IMR-90 (cell line): ENCODE measurements around the gene PHF21A. TPM values are rescaled to one million over a fixed set of nuclear protein-coding genes. Genes with fewer than 3 reads are reported as not detected.

ENCODE experiments used
- ATAC-seq: fragments of 200-7000 bp; cut with Tn5 transposase; 2 replicates; pipeline ENCODE4 v1.9.1; 2020; ENCODE audit warnings: low read depth, mild to moderate bottlenecking, moderate library complexity
- BruUV-seq: library from RNA; stranded (reverse); fragments of 400-500 nt; replicated peaks from 2 replicates; lab custom pipeline; 2021; lab: Mats Ljungman, UMichigan
- CTCF ChIA-PET: fragments of 300-600 bp; formaldehyde crosslinking; extraction: SDS; loops from one replicate; lab custom pipeline; 2021; ENCODE audit warnings: antibody characterized with exemption; lab: Yijun Ruan, JAX
- POLR2A ChIA-PET: fragments of 300-600 bp; sonication (Branson Sonifier 250); formaldehyde crosslinking; loops from one replicate; lab custom pipeline; 2022; ENCODE audit warnings: antibody characterized with exemption; ENCODE audit not compliant: unreplicated experiment; lab: Charles Lee
- DNase-seq: peaks from one replicate; pipeline ENCODE4 v3.0.0; 2013
- H2AFZ ChIP-seq: replicated peaks from 2 replicates; pipeline ENCODE3; 2013; ENCODE audit warnings: low read length, mild to moderate bottlenecking; ENCODE audit not compliant: poor library complexity
- H2AK5ac ChIP-seq: 2 replicates; pipeline ENCODE4 v1.6.1; 2013; ENCODE audit warnings: low read depth, low read length, inconsistent platforms
- H2AK9ac ChIP-seq: replicated peaks from 2 replicates; pipeline ENCODE3; 2013; ENCODE audit warnings: mild to moderate bottlenecking, low read depth, low read length, moderate library complexity; ENCODE audit not compliant: poor library complexity
- H2BK120ac ChIP-seq: 2 replicates; pipeline ENCODE4 v1.6.1; 2013; ENCODE audit warnings: low read depth, low read length, inconsistent platforms
- H2BK15ac ChIP-seq: 3 replicates; pipeline ENCODE4 v1.6.1; 2013; ENCODE audit warnings: low read depth, low read length, inconsistent platforms
- H2BK20ac ChIP-seq: 2 replicates; pipeline ENCODE4 v1.6.1; 2013; ENCODE audit warnings: low read depth, mild to moderate bottlenecking, inconsistent platforms, low read length, moderate library complexity
- H2BK5ac ChIP-seq: 2 replicates; pipeline ENCODE4 v1.6.1; 2013; ENCODE audit warnings: mild to moderate bottlenecking, low read depth, low read length, inconsistent platforms; ENCODE audit not compliant: poor library complexity, severe bottlenecking
- H3K14ac ChIP-seq: replicated peaks from 2 replicates; pipeline ENCODE4 v1.6.1; 2013; ENCODE audit warnings: low read depth, low read length, inconsistent platforms
- H3K18ac ChIP-seq: 2 replicates; pipeline ENCODE4 v1.6.1; 2013; ENCODE audit warnings: low read depth, low read length, control low read depth
- H3K23ac ChIP-seq: 2 replicates; pipeline ENCODE4 v1.6.1; 2013; ENCODE audit warnings: low read depth, low read length, inconsistent platforms
- H3K27ac ChIP-seq: 2 replicates; pipeline ENCODE4 v1.5.1; 2013; ENCODE audit warnings: mild to moderate bottlenecking, control low read depth, low read length; ENCODE audit not compliant: insufficient read depth
- H3K27me3 ChIP-seq: 2 replicates; pipeline ENCODE4 v1.6.1; 2013; ENCODE audit warnings: low read length; ENCODE audit not compliant: control insufficient read depth, insufficient read depth
- H3K36me3 ChIP-seq: 2 replicates; pipeline ENCODE4 v1.6.1; 2013; ENCODE audit warnings: low read length, mixed read lengths; ENCODE audit not compliant: control insufficient read depth, insufficient read depth
- H3K4ac ChIP-seq: 2 replicates; pipeline ENCODE4 v1.6.1; 2013; ENCODE audit warnings: low read depth, low read length, inconsistent platforms
- H3K4me1 ChIP-seq: 2 replicates; pipeline ENCODE4 v1.6.1; 2013; ENCODE audit warnings: low read length, mixed read lengths; ENCODE audit not compliant: control insufficient read depth, insufficient read depth
- H3K4me2 ChIP-seq: 2 replicates; pipeline ENCODE4 v1.6.1; 2013; ENCODE audit warnings: low read depth, mild to moderate bottlenecking, control low read depth, low read length, moderate library complexity
- H3K4me3 ChIP-seq: 2 replicates; pipeline ENCODE4 v1.5.1; 2013; ENCODE audit warnings: low read depth, mild to moderate bottlenecking, control low read depth, low read length, moderate library complexity; ENCODE audit not compliant: insufficient read depth
- H3K56ac ChIP-seq: 2 replicates; pipeline ENCODE4 v1.6.1; 2013; ENCODE audit warnings: low read length, inconsistent platforms; ENCODE audit not compliant: insufficient read depth; ENCODE audit errors: extremely low read depth
- H3K79me1 ChIP-seq, 2 experiments: 2 replicates each; pipeline ENCODE4 v1.6.1; 2013; ENCODE audit warnings: low read length in 2 of 2, inconsistent platforms in 1 of 2, low read depth in 1 of 2
- H3K9ac ChIP-seq: 2 replicates; pipeline ENCODE4 v1.6.1; 2013; ENCODE audit warnings: low read depth, low read length, control low read depth
- H3K9me1 ChIP-seq: 2 replicates; pipeline ENCODE4 v1.6.1; 2013; ENCODE audit warnings: low read length, inconsistent platforms; ENCODE audit not compliant: insufficient read depth
- H3K9me3 ChIP-seq: 2 replicates; pipeline ENCODE4 v1.6.1; 2013; ENCODE audit warnings: low read length; ENCODE audit not compliant: control insufficient read depth, insufficient read depth
- H4K20me1 ChIP-seq: 2 replicates; pipeline ENCODE4 v1.6.1; 2013; ENCODE audit warnings: low read length, inconsistent platforms; ENCODE audit not compliant: insufficient read depth
- H4K5ac ChIP-seq: 2 replicates; pipeline ENCODE4 v1.6.1; 2013; ENCODE audit warnings: mild to moderate bottlenecking, low read depth, low read length, control low read depth
- H4K8ac ChIP-seq, 2 experiments: 2 replicates each; pipeline ENCODE4 v1.6.1; 2013; ENCODE audit warnings: low read depth in 2 of 2, low read length in 2 of 2, control low read depth in 1 of 2, inconsistent platforms in 1 of 2
- H4K91ac ChIP-seq: 2 replicates; pipeline ENCODE4 v1.6.1; 2013; ENCODE audit warnings: low read depth, low read length, inconsistent platforms; ENCODE audit not compliant: insufficient read depth
- BHLHE40 ChIP-seq: fragments of 150-350 bp; IDR thresholded peaks from 2 replicates; pipeline ENCODE4 v1.6.1; 2016; ENCODE audit warnings: mild to moderate bottlenecking, low read depth, low read length
- CEBPB ChIP-seq: IDR thresholded peaks from 2 replicates; pipeline ENCODE4 v1.6.1; 2012; ENCODE audit warnings: low read depth, low read length, improper control_type of control experiment
- CHD1 ChIP-seq: IDR thresholded peaks from 2 replicates; pipeline ENCODE4 v1.6.1; 2012; ENCODE audit warnings: low read depth, low read length, improper control_type of control experiment
- CTCF ChIP-seq: conservative IDR thresholded peaks from 2 replicates; pipeline ENCODE4 v1.5.1; 2012; ENCODE audit warnings: mild to moderate bottlenecking, low read depth, low read length, improper control_type of control experiment
- FOS ChIP-seq: fragments of 150-350 bp; IDR thresholded peaks from 2 replicates; pipeline ENCODE4 v1.6.1; 2016; ENCODE audit warnings: low read depth, low read length
- MAFK ChIP-seq: IDR thresholded peaks from 2 replicates; pipeline ENCODE4 v1.6.1; 2012; ENCODE audit warnings: low read depth, low read length, improper control_type of control experiment
- MAZ ChIP-seq: IDR thresholded peaks from 2 replicates; pipeline ENCODE4 v1.6.1; 2012; ENCODE audit warnings: low read depth, mild to moderate bottlenecking, low read length, improper control_type of control experiment, moderate library complexity, borderline replicate concordance
- MXI1 ChIP-seq: IDR thresholded peaks from 2 replicates; pipeline ENCODE4 v1.6.1; 2012; ENCODE audit warnings: low read depth, mild to moderate bottlenecking, low read length, moderate library complexity, borderline replicate concordance
- NFE2L2 ChIP-seq: fragments of 150-350 bp; IDR thresholded peaks from 2 replicates; pipeline ENCODE4 v1.6.1; 2016; ENCODE audit warnings: low read depth, mild to moderate bottlenecking, low read length
- POLR2A ChIP-seq: IDR thresholded peaks from 2 replicates; pipeline ENCODE4 v1.6.1; 2012; ENCODE audit warnings: mild to moderate bottlenecking, low read depth, low read length
- RAD21 ChIP-seq: IDR thresholded peaks from 2 replicates; pipeline ENCODE4 v1.6.1; 2012; ENCODE audit warnings: low read length, improper control_type of control experiment
- RCOR1 ChIP-seq: IDR thresholded peaks from 2 replicates; pipeline ENCODE4 v1.6.1; 2012; ENCODE audit warnings: mild to moderate bottlenecking, low read length, improper control_type of control experiment; ENCODE audit not compliant: insufficient replicate concordance
- RFX5 ChIP-seq: IDR thresholded peaks from 2 replicates; pipeline ENCODE4 v1.8.0; 2012; ENCODE audit warnings: low read depth, mild to moderate bottlenecking, low read length, moderate library complexity
- SMC3 ChIP-seq: fragments of 150-350 bp; IDR thresholded peaks from 2 replicates; pipeline ENCODE4 v1.6.1; 2016; ENCODE audit warnings: low read depth, mild to moderate bottlenecking, antibody characterized with exemption, low read length, moderate library complexity
- WGBS, 2 experiments: methylation state at CpG; one replicate each; pipeline versions ENCODE4 v1.1.5 to v1.1.7; 2013; ENCODE audit warnings: missing lambda C conversion rate in 2 of 2; ENCODE audit not compliant: insufficient read length in 1 of 2; ENCODE audit errors: extremely low coverage in 2 of 2; 5-methylcytosine and 5-hydroxymethylcytosine counted together
- dilution Hi-C: fragments of 300-500 bp; cut with HindIII; formaldehyde crosslinking; loops from one replicate; pipeline ENCODE4 v1.14.3; 2018; ENCODE audit warnings: low sequenced_read_pairs; ENCODE audit not compliant: unreplicated experiment
- in situ Hi-C: fragments of 300-500 bp; cut with MboI; formaldehyde crosslinking; loops from 3 replicates; pipeline ENCODE4 v1.14.3; 2019; ENCODE audit warnings: low sequenced_read_pairs, inconsistent platforms, mixed read lengths
- intact Hi-C: fragments of 100-400 bp; cut with micrococcal nuclease; formaldehyde crosslinking; loops from 2 replicates; pipeline ENCODE4 v1.10.0; 2022
- polyA plus RNA-seq, 3 experiments: library from polyadenylated mRNA; depleted of rRNA; stranded (reverse); fragments of >200 nt; gene quantifications; 2 replicates each; pipeline ENCODE4 v1.2.3, GENCODE V29; 2012; ENCODE audit warnings: low replicate concordance in 1 of 3
- total RNA-seq: library from RNA; depleted of rRNA; stranded (reverse); fragments of >200 nt; gene quantifications from 2 replicates; pipeline ENCODE4 v1.2.3, GENCODE V29; 2012
- TF ChIP-seq, protein P1 (sequence below): fragments of 150-350 bp; IDR thresholded peaks from 2 replicates; pipeline ENCODE4 v1.6.1; 2017; ENCODE audit warnings: mild to moderate bottlenecking, antibody characterized with exemption, low read length, low read depth
- TF ChIP-seq, protein P2 (sequence below): fragments of 150-350 bp; IDR thresholded peaks from 2 replicates; pipeline ENCODE4 v1.6.1; 2016; ENCODE audit warnings: low read depth, mild to moderate bottlenecking, low read length, moderate library complexity, borderline replicate concordance

The PHF21A gene
- total and polyA plus RNA-seq, 2 of the 4 experiments (the other 2 are of a cell fraction) = 9.0 to 20.6 TPM

- no peaks in the 10 kb centered on the region for H3K4me1 ChIP-seq
- H2BK15ac ChIP-seq = no peak overlapping the region
- H3K79me1 ChIP-seq = no peaks in the 10 kb centered on the region
- BruUV-seq = no TSS peak
- in situ Hi-C loops (no loop called here), intact Hi-C loops (no loop called here), dilution Hi-C loops (no loop called here)
- no peak overlapping the region for H3K4me3 ChIP-seq
- H3K27ac ChIP-seq = no peak overlapping the region
- H2AK5ac ChIP-seq = no peak overlapping the region
- no peak overlapping the region for H2BK5ac ChIP-seq
- ChIA-PET POLR2A (no interaction called here), CTCF (no interaction called here)
- H4K5ac ChIP-seq = no peak overlapping the region
- no peak overlapping the region for H3K9ac ChIP-seq
- H4K91ac ChIP-seq = no peak overlapping the region
- H3K4me2 ChIP-seq = no peak overlapping the region
- no peaks in the 10 kb centered on the region for H3K9me3 ChIP-seq
- TF ChIP-seq, protein P1, sequence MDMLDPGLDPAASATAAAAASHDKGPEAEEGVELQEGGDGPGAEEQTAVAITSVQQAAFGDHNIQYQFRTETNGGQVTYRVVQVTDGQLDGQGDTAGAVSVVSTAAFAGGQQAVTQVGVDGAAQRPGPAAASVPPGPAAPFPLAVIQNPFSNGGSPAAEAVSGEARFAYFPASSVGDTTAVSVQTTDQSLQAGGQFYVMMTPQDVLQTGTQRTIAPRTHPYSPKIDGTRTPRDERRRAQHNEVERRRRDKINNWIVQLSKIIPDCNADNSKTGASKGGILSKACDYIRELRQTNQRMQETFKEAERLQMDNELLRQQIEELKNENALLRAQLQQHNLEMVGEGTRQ = no peak
- no peak for TF ChIP-seq CTCF
- TF ChIP-seq NFE2L2 = no peak
- no peak for TF ChIP-seq CHD1
- TF ChIP-seq POLR2A = no peak
- TF ChIP-seq FOS = no peak
- TF ChIP-seq MXI1 = no peak
- TF ChIP-seq RAD21 = no peak
- TF ChIP-seq RFX5 = no peak
- TF ChIP-seq, protein P2, sequence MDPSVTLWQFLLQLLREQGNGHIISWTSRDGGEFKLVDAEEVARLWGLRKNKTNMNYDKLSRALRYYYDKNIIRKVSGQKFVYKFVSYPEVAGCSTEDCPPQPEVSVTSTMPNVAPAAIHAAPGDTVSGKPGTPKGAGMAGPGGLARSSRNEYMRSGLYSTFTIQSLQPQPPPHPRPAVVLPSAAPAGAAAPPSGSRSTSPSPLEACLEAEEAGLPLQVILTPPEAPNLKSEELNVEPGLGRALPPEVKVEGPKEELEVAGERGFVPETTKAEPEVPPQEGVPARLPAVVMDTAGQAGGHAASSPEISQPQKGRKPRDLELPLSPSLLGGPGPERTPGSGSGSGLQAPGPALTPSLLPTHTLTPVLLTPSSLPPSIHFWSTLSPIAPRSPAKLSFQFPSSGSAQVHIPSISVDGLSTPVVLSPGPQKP = no peak
- TF ChIP-seq MAFK = no peak
- no peak for TF ChIP-seq CEBPB
- no peak for TF ChIP-seq SMC3
- TF ChIP-seq MAZ = no peak
- TF ChIP-seq RCOR1 = no peak
- TF ChIP-seq BHLHE40 = no peak
- DNase-seq (no peak), ATAC-seq (no peak)
- no peak overlapping the region for H2AK9ac ChIP-seq
- H3K18ac ChIP-seq = no peak overlapping the region
- H3K23ac ChIP-seq = no peak overlapping the region
- H3K9me1 ChIP-seq = no peaks in the 10 kb centered on the region; the same call in 1 of the 2 replicates
- no peak overlapping the region for H2AFZ ChIP-seq
- H2BK120ac ChIP-seq = no peak overlapping the region
- H3K27me3 ChIP-seq = peaks cover 6% of the 10 kb centered on the region
- no peak overlapping the region for H2BK20ac ChIP-seq
- no peak overlapping the region for H3K56ac ChIP-seq
- WGBS, 2 experiments = no CpG with 5 or more reads among the region's 3 CpGs
- H3K4ac ChIP-seq = no peak overlapping the region
- no peak overlapping the region for H4K8ac ChIP-seq
- no peak overlapping the region for H3K14ac ChIP-seq
- H4K20me1 ChIP-seq = no peaks in the 10 kb centered on the region
- no peaks in the 10 kb centered on the region for H3K36me3 ChIP-seq
Measured at GRCh38 chr11:46130286-46130940, 9.2 kb upstream of the PHF21A start.
